Measurements from ENCODE around the gene PEDS1.

Gene PEDS1

DNA sequence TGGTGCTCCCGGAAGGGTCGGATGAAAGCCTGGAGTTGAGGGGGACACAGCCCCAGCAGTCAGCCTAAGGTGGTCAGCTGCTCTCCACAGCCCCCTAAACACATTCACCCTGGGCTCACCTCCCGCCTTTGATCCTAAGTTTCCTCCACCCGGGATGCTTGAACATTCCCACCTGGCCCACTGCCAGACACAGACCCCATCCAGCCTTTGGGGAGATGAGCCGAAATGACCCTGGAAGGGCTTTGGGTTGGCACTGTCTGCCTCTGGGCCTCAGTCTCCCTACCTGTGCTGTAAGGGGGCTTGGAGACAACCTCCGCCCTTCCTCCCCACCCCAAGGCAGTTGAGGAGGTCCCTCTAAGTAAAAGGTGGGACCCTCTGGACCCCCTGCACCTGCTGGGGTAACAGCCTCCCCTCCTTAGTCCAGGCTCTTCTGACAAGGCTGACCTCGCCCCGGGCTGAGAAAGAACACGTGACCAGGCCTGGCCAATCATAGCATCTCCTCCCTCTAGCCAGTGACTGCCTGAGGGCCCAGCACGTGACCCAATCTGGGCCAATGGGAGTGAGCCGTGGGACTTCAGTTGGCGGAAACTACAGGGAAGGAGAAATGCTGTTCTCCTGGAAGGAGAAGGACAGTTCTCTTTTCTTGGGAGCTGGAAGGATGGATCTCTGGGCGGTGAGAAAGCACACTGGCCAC, 23.7 kb downstream of the PEDS1 start:
- Histone ChIP-seq H3K9me3 (no peaks in the 10 kb centered on the region), H3K36me3 (peaks cover 84% of the 10 kb centered on the region), H3K27ac (no peak overlapping the region)

DNA sequence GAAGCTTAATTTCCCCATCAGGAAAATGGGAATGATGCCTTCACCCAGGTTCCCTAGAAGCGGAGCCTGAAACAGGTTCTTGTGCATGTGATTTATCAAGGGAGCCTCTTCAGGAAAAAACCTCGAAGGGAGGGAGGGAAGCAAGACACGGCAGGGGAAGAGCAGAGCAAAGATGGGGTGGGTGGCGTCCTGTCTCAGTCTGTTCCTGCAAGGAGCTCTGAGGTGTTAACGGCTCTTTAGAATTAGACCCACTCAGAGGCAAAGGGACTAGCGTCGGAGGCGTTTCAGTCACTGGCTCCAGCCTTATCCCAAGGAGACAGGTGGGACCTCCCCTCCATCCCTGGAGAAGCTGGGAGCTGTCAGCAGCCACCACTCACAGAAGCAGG, 25.0 kb downstream of the PEDS1 start:
- Histone ChIP-seq H3K27ac (no peak overlapping the region), H3K36me3 (peaks cover 84% of the 10 kb centered on the region), H3K9me3 (no peaks in the 10 kb centered on the region), H3K4me3 (ENCODE audit: low read depth in 1 of 2, low read length in 1 of 2) (no peak overlapping the region), H3K27me3 (no peaks in the 10 kb centered on the region), H3K4me1 (ENCODE audit: control insufficient read depth in 1 of 2, insufficient read depth in 1 of 2, low read depth in 1 of 2, low read length in 1 of 2) (no peaks in the 10 kb centered on the region)
- no peak for TF ChIP-seq CTCF (IDR thresholded peaks at IDR 0.05)

More for the DNA sequence above, 23.7 kb downstream of the PEDS1 start:
- no peaks in the 10 kb centered on the region for H3K27me3 ChIP-seq
- H3K4me3 ChIP-seq (ENCODE audit: low read depth in 1 of 2, low read length in 1 of 2): no peak overlapping the region
- no peaks in the 10 kb centered on the region for H3K4me1 ChIP-seq (ENCODE audit: control insufficient read depth in 1 of 2, insufficient read depth in 1 of 2, low read depth in 1 of 2, low read length in 1 of 2)
- no peak for TF ChIP-seq CTCF (IDR thresholded peaks at IDR 0.05)

DNA sequence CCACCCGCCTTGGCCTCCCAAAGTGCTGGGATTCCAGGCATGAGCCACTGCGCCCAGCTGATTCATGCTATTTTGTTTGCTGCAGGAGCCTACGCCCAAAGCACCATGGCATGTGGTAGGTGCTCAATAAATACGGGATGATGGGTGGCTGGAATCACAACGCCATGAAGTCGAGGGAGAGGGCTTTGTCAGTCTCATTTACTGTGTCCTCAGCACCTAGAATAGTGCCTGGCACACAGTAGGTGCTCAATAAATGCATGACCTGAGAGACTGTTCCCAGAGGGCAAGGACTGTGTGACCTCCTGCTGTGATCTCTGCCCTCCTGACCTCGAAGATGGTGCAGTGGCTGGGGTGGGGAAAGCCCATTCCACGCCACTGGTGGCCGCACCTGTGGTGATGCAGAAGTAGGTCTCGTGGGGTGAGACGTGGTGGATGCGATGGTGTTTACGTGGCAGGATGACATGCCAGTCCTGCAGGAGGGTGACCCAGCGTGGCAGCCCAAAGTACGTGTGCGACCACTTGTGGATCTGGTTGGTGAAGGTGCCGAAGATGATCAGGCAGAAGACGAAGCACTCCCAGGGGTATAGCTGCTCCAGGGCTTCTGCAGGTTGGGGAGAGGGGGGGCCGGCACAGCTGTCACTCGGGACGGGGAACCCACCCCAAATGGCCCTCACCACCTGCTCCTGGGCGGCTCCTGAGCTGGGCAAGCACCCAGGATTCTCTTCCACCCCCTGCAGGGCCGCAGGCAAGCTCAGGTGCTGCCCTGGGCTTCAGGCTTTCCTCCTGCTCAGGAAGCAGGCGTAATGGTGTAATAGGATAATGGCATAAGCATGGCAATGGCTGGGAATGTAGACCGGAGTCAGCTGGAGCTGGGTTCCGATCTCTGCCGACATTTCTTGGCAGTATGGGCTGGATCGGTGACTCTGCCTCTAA, 25.7 kb downstream of the PEDS1 start:
- H3K36me3 ChIP-seq: peaks cover 80% of the 10 kb centered on the region
- no peak overlapping the region for H3K4me3 ChIP-seq (ENCODE audit: low read depth in 1 of 2, low read length in 1 of 2)
- H3K4me1 ChIP-seq (ENCODE audit: control insufficient read depth in 1 of 2, insufficient read depth in 1 of 2, low read depth in 1 of 2, low read length in 1 of 2): no peaks in the 10 kb centered on the region
- no peak overlapping the region for H3K27ac ChIP-seq
- H3K9me3 ChIP-seq: no peaks in the 10 kb centered on the region
- no peak for TF ChIP-seq CTCF (IDR thresholded peaks at IDR 0.05)
- no peaks in the 10 kb centered on the region for H3K27me3 ChIP-seq

DNA sequence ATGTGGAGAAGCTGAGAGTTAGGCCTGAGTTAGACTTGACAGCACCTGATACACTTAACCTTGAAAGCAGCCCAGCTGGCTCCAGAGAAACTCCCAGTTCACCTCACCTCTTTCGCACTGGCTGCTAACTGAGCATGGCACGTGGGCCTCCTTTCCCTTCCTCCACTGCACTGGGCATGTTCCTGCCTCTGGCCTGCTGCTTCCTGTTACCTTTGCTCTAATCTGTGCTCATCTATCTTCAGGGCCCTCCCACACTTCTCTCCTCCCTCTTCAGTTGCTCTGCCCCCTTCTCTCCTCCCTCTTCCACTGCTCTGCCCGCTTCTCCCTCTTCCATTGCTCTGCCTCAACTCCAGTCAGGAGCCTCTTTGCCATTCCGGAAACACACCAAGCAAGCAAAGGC, 26.9 kb downstream of the PEDS1 start:
- no peaks in the 10 kb centered on the region for H3K4me1 ChIP-seq (ENCODE audit: control insufficient read depth in 1 of 2, insufficient read depth in 1 of 2, low read depth in 1 of 2, low read length in 1 of 2)
- H3K4me3 ChIP-seq (ENCODE audit: low read depth in 1 of 2, low read length in 1 of 2): no peak overlapping the region
- no peak for TF ChIP-seq CTCF (IDR thresholded peaks at IDR 0.05)
- peaks cover 74% of the 10 kb centered on the region for H3K36me3 ChIP-seq
- no peak overlapping the region for H3K27ac ChIP-seq
- no peaks in the 10 kb centered on the region for H3K9me3 ChIP-seq
- H3K27me3 ChIP-seq: no peaks in the 10 kb centered on the region

DNA sequence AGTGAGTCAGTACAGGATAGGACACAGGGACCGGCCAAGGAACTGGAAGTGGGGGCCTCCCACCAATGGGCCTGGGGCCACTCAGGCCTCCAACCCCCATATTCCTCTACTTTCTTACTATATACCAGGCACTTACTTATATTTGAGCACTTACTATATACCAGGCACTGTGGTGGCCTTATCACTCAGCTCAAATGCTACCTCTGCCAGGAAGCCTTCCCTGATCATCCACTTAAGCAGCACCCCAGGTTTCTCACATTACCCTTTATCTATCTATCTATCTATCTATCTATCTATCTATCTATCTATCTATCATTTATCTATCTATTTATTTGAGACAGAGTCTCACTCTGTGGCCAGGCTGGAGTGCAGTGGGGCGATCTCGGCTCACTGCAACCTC, 28.2 kb downstream of the PEDS1 start:
- Histone ChIP-seq H3K4me3 (ENCODE audit: low read depth in 1 of 2, low read length in 1 of 2) (no peak overlapping the region), H3K9me3 (no peaks in the 10 kb centered on the region), H3K36me3 (peaks cover 66% of the 10 kb centered on the region), H3K27me3 (no peaks in the 10 kb centered on the region), H3K4me1 (ENCODE audit: control insufficient read depth in 1 of 2, insufficient read depth in 1 of 2, low read depth in 1 of 2, low read length in 1 of 2) (no peaks in the 10 kb centered on the region), H3K27ac (no peak overlapping the region)
- no peak for TF ChIP-seq CTCF (IDR thresholded peaks at IDR 0.05)
